Iris pigment epithelial cell (primary cell): ENCODE data around the gene PRSS56.

Source experiments
- DNase-seq: peaks from one replicate; pipeline ENCODE4 v3.0.0-alpha.2; 2011; ENCODE audit warnings: low read depth

PRSS56 gene

GRCh38 chr2:232502511-232502910 is 17.7 kb upstream of the PRSS56 start:
- DNase-seq = no peak

DNA sequence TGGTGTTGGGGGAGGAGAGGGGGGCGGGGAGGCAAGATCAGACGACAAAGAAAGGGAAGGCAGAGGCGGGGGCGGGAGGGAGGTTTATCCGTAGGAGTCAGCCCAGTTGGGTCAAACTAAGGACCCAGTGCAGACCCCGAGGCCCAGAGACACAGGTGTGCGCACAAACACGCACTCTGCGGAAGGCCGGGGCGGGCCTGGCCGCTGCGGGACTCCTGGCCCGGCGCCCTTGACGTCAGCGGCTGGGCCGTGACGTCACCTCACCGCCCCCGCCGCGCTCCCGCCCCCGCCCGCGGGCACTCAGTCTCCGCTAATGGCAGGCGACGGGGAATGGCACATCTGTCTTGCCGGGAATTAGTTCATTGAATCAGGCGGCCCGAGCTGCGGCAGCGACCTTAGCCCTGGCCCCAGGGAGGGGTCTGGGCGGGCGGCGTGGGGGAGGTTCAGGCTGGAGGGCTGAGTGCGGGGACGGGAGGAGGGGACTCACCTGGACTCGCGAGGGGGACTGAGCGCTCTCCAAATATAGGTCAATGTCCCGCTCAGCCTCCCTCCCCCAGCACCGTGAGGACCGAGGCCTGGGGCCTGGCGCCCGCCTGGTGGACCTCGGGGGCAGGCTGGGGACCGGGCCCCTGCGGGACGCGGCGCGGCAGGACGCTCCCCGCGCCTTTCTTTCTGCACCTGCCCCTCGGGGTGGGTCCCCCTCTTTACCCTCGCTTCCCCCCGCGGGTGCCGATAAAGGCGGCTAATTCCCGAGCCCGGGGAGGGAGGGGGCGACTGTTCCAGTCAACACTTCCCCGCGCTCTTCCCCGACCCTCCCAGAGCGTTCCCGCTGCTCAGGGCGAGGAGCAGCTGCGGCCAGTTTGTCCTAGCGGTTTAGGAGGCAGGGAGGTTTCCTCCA is 17.0 kb upstream of the PRSS56 start:
- DNase-seq = no peak

DNA sequence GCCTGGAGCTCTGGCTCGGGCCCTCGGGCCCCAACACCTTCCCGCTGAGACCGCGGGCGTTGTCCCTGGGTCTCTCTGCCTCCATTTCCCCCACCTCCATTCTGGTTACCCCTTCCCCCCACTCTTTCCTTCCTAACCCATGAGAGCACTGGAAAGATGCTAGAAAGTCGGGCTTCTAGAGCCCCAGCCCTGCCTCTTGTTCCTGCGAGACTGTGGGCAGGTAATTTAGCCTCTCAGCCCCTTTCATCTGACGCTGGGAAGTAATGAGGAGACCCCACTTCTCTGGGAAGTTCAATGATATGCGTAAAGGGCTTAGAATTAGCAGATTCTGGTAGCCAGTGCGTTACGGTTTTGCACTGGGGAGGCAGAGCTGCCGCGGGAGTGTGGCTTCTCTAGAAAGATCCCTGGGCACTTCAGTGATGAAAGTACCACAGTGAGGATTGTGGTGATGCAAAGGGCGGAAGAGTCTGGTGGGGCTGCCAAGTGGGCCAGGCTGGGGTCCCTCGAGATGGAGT is 16.3 kb upstream of the PRSS56 start:
- DNase-seq = no peak

GRCh38 chr2:232504438-232504837 is 15.8 kb upstream of the PRSS56 start:
- DNase-seq = no peak

DNA sequence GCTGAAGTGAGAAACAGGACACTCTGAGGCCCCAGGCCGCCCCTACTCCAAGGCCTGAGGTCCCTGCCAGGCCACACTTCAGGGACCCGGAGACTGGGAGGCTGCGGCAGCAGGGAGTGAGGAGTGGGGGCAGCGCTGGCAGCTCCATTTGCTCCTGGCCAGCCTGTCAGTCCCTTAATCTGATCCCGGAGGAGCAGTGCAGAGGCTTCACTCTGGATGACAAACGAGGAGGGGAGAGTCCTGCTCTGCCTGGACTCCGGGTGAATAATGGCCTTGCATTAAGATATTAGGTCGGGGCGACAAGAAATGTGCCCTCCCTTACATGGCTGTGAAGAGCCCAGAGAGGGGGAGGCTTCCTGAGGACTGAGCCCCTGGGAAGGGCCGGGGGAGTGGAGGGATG is 14.3 kb upstream of the PRSS56 start:
- no peak for DNase-seq

DNA sequence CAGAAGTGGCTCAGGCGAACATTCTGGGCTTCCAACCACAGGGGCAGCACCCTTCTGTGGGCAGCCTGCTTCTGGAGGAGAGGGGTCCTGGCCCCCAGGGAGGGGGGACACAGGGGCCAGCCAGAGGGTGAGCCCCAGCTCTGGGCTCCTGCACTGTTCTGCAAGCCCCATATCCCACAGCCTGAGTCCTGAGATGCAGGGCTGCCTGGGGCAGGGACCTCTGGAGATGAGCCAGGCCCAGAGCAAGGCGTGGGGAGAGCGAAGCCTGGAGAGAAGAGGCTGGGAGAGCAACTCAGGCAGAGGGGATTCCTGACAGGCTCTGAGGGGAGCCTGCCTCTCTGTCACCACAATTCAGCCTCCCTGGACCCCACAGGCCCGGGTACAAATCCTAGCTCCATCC is 13.5 kb upstream of the PRSS56 start:
- no peak for DNase-seq

DNA sequence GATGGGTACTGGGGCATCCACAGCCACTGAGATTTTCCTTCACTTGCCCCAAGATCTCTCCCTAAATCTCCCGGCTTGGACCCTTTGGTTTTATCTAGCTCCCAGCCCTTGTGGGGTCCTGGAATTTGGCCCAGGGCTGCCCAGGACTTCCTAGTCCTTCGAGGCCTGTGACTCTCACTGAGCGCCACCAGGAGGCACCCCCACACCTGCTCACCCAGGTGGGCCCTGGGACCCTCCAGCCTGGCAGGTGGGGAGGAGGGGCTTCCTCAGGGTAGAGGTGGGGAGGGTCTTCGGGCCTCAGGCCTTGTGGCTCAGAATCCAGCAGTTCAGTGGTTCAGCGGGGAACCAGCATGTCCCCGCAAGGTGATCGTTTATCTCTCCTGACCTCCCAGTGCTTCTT is 11.9 kb upstream of the PRSS56 start:
- no peak for DNase-seq

GRCh38 chr2:232511336-232511890 is 8.8 kb upstream of the PRSS56 start:
- DNase-seq = no peak

- DNase-seq = no peak
Measured at GRCh38 chr2:232512602-232513001, 7.6 kb upstream of the PRSS56 start.

DNA sequence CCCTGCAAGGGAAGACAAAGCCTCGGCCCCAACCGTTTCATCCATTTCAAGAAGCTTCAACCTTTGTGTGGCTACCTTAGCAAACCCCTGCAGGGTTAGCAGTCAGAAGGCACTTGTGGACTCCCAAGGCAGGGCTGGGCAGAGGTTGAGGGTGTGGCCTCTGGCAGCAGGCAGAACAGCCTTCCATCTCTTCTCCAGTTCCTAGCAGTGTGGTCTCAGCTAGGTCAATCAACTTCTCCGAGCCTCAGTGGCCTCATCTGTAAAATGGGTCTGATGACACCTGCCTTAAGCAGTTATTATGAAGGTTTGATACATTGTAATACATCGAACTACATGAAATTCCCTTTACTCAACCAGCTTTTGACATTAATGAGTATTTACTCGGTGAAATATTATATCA is 6.8 kb upstream of the PRSS56 start:
- DNase-seq = no peak

GRCh38 chr2:232515639-232516038 is 4.5 kb upstream of the PRSS56 start:
- no peak for DNase-seq

- no peak for DNase-seq
Measured at GRCh38 chr2:232516551-232516950, 3.6 kb upstream of the PRSS56 start.

GRCh38 chr2:232518844-232519243 is 1.3 kb upstream of the PRSS56 start:
- DNase-seq = no peak

- DNase-seq = no peak
Measured at GRCh38 chr2:232520489-232520888, 301 bp downstream of the PRSS56 start.

- DNase-seq = no peak
Measured at GRCh38 chr2:232521098-232521497, 910 bp downstream of the PRSS56 start.

DNA sequence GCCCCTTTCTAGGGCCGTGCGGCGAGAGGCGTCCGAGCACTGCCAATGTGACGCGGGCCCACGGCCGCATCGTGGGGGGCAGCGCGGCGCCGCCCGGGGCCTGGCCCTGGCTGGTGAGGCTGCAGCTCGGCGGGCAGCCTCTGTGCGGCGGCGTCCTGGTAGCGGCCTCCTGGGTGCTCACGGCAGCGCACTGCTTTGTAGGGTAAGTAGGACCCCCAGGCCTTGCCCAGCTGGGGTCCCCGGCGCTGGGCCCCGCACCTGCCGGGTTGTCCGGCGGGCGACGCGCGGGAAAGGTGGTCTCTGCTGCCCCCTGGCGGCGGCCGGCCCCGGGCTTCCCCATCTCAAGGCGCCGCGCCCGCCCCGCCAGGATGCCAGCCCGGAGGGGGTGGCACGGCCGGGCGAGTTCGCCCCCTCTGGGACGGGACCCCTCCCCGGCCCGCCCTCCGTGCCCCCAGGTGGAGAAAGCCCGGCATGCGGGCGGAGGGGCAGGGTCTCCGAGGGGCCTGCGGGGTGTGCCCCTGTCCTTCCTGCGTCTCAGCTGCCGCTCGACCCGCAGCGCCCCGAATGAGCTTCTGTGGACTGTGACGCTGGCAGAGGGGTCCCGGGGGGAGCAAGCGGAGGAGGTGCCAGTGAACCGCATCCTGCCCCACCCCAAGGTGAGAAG is 1.9 kb downstream of the PRSS56 start:
- no peak for DNase-seq

DNA sequence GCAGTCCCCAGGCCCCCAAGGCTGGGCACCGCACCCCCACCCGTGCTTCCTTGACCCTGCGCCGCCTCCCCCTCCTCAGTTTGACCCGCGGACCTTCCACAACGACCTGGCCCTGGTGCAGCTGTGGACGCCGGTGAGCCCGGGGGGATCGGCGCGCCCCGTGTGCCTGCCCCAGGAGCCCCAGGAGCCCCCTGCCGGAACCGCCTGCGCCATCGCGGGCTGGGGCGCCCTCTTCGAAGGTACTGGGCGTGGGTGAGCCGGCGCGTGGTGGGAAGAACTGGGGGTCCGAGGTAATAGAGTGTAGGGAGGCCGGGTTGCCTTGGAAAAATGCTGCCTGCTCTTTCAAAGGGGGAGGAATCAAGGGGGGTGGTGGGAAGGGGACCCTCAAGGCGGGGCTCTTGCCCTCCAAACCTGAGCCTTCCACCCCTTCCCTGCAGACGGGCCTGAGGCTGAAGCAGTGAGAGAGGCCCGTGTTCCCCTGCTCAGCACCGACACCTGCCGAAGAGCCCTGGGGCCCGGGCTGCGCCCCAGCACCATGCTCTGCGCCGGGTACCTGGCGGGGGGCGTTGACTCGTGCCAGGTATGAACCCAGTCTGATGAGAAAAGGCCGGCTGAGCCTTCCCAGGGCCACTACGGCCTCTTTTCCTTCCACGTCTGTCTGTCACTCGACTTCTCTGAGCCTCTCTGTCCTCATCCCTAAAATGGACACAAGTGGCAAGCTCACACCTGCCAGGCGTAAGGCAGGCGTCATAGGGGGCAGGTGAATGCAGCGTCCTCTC is 2.6 kb downstream of the PRSS56 start:
- DNase-seq = no peak

DNA sequence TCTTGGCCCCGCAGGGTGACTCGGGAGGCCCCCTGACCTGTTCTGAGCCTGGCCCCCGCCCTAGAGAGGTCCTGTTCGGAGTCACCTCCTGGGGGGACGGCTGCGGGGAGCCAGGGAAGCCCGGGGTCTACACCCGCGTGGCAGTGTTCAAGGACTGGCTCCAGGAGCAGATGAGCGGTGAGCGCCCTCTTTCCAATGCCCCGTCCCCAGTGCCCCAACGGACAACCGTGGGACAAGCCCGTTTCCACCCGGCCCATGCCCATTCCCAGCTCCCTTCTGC is 3.2 kb downstream of the PRSS56 start:
- no peak for DNase-seq

- DNase-seq = peak; percentile 34
Measured at GRCh38 chr2:232523682-232524597, 3.8 kb downstream of the PRSS56 start.

DNA sequence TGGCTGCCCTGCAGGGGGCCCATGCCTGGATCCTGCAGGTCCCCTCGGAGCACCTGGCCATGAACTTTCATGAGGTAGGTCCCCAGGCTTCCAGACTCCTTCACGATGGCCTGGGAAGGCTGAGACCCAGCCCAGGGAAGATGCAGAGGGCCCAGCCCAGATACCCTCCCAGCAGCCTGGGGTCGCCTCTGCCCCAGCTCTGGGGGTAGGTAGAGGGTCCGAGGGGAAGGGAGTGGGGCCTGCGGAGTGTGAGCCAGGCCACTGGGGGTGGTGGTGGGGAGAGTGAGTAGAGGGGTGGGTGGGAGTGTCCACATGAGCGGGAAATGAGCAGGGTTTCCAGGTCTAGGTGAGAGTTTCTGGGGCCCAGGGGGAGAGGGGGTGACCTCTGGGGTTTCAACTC is 4.6 kb downstream of the PRSS56 start:
- DNase-seq = no peak

DNA sequence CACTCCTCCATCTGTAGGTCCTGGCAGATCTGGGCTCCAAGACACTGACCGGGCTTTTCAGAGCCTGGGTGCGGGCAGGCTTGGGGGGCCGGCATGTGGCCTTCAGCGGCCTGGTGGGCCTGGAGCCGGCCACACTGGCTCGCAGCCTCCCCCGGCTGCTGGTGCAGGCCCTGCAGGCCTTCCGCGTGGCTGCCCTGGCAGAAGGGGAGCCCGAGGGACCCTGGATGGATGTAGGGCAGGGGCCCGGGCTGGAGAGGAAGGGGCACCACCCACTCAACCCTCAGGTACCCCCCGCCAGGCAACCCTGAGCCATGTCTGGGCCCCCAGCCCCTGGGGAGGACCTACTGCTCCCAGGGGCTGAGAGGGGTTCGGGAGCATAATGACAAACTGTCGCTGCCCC is 5.0 kb downstream of the PRSS56 start:
- DNase-seq = no peak
